DOHH2 (cell line): ENCODE results near the gene CBLB.

Source experiments
- CTCF ChIP-seq: fragments of 200-600 bp; sonication (generic); IDR thresholded peaks from one replicate; pipeline ENCODE4 v1.5.1; 2014; ENCODE audit warnings: antibody characterized with exemption, mild to moderate bottlenecking, low read depth, low read length; ENCODE audit not compliant: poor library complexity, severe bottlenecking
- EZH2phosphoT487 ChIP-seq: fragments of 200-600 bp; sonication (generic); IDR thresholded peaks from 2 replicates; pipeline ENCODE4 v1.6.1; 2017; ENCODE audit warnings: borderline replicate concordance, mild to moderate bottlenecking, antibody characterized with exemption, low read length, moderate library complexity, mixed read lengths

GRCh38 chr3:105730801-105731354 lies 137.9 kb downstream of the CBLB start:
- TF ChIP-seq CTCF (no peak), EZH2phosphoT487 (no peak)
